GM21576 (cell line): ENCODE data around the gene CD200.

Experiments
- ATAC-seq: cut with Tn5 transposase; IDR thresholded peaks from one replicate; pipeline ENCODE4 v1.9.1; 2021; ENCODE audit warnings: mild to moderate bottlenecking, moderate library complexity; ENCODE audit not compliant: unreplicated experiment

The CD200 gene

GRCh38 chr3:112407888-112408702 is 75.1 kb downstream of the CD200 start:
- ATAC-seq, result no peak

DNA sequence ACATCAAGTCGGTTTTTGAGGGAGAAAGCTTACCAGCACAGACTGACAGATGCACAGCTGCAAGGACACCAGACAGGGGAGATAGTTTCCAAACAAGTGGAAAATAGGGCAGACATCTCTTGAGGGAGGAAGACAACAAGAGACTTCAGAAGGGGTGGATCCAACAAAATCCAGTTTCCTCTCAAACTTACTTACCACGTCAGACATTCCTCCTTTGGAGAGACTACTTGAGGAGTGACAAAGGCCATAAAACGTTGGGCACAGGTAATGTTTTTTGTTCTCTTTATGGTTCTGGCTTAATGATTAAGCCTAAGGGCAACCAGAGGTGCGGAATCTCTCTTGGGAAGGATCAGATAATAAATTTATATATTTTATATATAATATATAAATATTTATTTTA is 76.1 kb downstream of the CD200 start:
- no peak for ATAC-seq

DNA sequence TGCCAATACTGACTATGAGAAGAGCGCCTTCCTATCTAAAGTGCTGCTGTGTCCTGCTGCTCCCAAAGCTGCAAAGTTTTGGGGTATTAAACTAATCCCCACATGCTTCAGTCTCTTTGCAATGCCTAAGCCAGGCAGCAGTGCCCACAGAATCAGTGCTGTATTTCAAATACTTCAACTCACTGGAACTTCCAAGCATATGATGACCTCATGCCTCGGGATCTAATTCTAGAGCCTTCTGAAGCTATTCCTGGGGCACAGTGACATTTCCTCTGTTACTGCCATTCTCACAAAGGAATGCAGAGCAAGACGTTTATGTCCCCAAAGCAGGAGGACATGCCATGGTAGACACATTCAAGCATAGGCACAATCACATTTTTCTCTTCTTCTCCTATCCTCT is 78.5 kb downstream of the CD200 start:
- ATAC-seq, result no peak
